GM21360 (cell line): Measurements from ENCODE around the gene NXPH4.

Experiments used
- ATAC-seq: cut with Tn5 transposase; IDR thresholded peaks from one replicate; pipeline ENCODE4 v1.9.1; 2021; ENCODE audit warnings: mild to moderate bottlenecking, moderate library complexity; ENCODE audit not compliant: unreplicated experiment

The NXPH4 gene

DNA sequence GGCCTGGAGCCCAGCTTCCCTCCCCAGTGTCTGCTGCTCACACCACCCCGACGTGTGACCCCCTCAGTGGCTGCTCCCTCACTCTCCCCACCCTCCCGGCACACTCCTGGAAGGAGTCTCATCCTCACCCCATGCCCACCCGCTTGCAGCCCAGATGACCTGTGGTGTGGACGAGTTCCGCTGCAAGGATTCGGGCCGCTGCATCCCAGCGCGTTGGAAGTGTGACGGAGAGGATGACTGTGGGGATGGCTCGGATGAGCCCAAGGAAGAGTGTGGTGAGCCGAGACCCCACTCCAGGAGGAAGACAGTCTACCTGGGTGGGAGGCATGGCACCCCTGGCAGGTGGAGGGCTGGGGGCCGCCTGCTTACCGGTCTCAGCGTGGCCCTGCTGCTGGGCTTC lies 15.0 kb upstream of the NXPH4 start:
- no peak for ATAC-seq

DNA sequence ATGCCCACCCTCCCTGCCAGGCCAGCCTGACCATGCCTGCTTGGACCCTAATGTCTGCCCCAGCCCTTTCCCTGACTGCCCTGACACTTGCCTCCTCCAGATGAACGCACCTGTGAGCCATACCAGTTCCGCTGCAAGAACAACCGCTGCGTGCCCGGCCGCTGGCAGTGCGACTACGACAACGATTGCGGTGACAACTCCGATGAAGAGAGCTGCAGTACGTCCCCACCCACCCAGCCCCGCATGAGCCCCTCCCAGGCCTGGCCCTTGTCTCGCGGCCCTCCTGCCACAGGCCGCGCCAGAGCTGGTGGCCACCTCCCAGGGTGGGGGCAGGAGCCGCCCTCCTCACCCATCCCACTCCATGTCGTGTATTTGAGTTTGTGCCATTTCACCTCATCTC lies 14.3 kb upstream of the NXPH4 start:
- no peak for ATAC-seq

DNA sequence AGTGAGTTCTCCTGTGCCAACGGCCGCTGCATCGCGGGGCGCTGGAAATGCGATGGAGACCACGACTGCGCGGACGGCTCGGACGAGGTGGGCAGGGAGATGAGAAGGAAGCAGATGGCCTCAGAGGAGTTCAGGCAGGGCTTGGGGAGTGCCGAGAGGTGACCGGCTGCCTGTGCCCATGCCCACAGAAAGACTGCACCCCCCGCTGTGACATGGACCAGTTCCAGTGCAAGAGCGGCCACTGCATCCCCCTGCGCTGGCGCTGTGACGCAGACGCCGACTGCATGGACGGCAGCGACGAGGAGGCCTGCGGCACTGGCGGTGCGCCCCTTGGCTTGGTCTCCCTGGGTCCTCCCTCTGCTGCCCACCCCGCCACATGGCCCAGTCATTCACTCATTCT lies 13.4 kb upstream of the NXPH4 start:
- ATAC-seq, result no peak

- no peak for ATAC-seq
Measured at GRCh38 chr12:57203791-57204190, 12.8 kb upstream of the NXPH4 start.

DNA sequence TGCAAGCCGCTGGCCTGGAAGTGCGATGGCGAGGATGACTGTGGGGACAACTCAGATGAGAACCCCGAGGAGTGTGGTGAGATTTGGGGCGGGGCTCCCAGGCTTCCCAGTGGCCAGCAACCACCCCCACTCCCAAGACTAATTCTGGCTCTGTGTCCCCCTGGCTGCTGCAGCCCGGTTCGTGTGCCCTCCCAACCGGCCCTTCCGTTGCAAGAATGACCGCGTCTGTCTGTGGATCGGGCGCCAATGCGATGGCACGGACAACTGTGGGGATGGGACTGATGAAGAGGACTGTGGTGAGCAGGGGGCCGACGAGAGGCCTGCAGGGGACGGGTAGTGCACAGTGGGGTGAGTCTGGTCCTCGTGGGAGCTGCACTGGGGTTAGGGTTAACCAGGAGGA lies 12.1 kb upstream of the NXPH4 start:
- no peak for ATAC-seq

DNA sequence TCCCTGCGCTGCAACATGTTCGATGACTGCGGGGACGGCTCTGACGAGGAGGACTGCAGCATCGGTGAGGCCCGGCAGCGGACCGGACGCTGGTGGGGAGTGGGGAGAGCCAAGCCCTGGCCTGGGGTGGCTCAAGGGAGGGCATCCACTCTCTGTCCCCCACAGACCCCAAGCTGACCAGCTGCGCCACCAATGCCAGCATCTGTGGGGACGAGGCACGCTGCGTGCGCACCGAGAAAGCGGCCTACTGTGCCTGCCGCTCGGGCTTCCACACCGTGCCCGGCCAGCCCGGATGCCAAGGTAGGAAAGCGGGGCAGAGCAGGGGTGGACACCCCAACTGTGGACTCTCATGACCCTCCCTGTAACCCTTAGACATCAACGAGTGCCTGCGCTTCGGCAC lies 11.4 kb upstream of the NXPH4 start:
- no peak for ATAC-seq

DNA sequence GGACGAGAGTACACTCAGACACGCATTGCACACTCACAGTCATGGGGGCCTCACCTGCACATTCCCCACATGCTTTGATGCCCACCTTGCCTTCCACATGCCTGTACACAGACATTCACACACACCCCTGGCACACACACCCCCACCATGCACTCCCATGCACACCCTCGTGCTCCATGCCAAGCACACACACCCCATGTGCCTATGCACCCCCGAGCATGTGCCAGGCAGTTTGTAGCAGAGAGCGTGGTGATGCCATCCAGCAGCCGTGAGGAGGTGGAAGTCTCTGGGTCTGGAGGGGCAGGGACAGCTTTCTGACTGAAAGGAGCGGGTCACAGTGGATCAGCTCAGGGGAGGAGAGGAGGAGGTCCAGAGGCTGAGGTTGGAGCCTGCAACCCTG lies 10.7 kb upstream of the NXPH4 start:
- no peak for ATAC-seq

DNA sequence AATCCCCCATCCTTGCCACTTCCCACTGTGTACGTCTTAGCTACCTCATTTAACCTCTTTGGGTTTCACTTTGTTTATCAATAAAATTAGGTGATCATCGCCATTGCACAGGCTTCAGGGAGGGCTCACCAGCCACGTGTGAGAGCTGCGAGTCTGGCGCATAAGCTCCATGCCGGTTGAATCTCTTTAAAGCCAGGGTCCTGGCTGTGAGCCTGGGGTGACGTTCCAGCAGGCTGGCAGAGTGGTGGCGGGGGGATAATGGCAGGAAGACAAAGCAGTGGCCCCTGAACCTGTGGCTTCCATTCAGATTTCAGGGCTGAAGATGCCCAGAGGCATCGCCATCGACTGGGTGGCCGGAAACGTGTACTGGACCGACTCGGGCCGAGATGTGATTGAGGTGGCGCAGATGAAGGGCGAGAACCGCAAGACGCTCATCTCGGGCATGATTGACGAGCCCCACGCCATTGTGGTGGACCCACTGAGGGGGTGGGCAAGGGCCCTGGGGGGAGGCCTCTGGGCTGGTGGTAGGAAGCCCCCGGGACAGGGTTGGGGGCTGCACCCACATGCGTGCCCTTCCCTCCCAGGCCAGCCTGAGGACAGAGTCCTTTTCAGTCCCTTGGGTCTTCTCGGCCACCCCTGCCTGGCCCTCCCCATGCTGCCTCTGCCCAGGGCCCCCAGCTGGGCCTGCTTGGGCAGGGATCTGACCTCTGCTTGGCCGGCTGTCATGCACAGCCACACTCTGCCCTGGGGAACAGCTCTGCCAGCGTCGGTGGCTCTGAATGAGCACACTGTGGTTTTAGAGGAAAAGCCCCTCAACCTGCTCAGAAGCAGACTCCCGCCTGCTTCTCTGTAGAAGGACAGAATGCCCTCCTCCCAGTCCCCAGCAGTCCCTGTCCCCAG lies 8.6 kb upstream of the NXPH4 start:
- ATAC-seq, result no peak

DNA sequence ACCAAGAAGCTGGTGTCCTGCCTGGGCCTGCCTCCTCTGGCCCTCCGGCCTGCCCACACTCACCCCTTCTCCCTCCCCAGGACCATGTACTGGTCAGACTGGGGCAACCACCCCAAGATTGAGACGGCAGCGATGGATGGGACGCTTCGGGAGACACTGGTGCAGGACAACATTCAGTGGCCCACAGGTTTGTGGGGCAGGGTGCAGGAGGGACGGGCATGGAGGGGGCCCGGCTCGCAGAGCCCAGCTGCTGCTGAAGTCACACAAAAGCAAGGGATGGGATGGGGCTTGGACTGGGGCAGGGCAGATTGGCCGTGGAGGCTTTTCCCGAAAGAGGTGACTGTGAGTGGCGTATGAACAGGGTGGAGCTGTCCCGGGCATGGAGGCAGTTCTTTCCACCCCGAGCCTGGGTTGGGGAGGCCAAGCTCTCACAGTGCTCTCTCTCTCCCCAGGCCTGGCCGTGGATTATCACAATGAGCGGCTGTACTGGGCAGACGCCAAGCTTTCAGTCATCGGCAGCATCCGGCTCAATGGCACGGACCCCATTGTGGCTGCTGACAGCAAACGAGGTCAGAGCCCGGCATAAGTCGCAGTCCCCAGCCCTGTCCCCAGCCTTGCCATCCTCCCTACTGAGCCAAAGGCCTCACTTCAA lies 7.8 kb upstream of the NXPH4 start:
- no peak for ATAC-seq

GRCh38 chr12:57209916-57210315 lies 6.7 kb upstream of the NXPH4 start:
- no peak for ATAC-seq

DNA sequence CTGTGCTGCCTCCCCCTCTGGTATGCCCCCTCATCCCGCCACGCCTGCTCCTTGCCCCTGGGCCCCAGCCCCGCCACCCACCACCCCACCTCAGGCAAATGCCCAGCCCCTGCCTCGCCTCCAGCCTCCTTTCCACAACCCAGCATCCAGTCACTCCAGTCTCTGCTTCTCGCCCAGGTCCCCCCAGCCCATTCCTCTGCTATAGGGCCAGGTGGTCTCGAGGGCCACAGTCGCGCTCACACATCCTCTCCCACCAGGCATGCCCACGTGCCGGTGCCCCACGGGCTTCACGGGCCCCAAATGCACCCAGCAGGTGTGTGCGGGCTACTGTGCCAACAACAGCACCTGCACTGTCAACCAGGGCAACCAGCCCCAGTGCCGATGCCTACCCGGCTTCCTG lies 6.1 kb upstream of the NXPH4 start:
- no peak for ATAC-seq

- ATAC-seq, result no peak
Measured at GRCh38 chr12:57210926-57211692, 5.5 kb upstream of the NXPH4 start.

- no peak for ATAC-seq
Measured at GRCh38 chr12:57211791-57212700, 4.5 kb upstream of the NXPH4 start.

DNA sequence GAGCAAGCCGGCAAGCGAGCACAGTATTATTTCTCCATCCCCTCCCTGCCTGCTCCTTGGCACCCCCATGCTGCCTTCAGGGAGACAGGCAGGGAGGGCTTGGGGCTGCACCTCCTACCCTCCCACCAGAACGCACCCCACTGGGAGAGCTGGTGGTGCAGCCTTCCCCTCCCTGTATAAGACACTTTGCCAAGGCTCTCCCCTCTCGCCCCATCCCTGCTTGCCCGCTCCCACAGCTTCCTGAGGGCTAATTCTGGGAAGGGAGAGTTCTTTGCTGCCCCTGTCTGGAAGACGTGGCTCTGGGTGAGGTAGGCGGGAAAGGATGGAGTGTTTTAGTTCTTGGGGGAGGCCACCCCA lies 3.9 kb upstream of the NXPH4 start:
- ATAC-seq, result no peak

DNA sequence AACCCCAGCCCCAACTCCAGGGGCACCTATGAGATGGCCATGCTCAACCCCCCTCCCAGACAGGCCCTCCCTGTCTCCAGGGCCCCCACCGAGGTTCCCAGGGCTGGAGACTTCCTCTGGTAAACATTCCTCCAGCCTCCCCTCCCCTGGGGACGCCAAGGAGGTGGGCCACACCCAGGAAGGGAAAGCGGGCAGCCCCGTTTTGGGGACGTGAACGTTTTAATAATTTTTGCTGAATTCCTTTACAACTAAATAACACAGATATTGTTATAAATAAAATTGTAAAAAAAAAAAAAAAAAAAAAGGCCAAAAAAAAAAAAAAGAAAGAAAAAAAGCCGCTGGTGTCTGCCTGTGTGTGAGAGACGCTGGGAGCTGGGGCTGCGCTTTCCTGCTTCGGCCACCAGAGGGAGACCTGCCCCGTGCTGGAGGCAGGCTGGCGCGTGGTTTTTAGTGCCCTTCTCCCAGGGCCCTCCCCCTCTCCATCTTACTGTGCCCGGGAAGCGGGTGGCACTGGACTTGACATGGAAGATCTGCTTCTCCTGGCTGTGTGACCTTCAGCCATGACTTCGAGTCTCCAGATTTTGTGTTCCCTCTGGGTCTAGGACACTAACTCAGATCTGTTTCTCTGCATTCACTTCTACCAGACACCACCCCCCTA lies 3.4 kb upstream of the NXPH4 start:
- no peak for ATAC-seq

DNA sequence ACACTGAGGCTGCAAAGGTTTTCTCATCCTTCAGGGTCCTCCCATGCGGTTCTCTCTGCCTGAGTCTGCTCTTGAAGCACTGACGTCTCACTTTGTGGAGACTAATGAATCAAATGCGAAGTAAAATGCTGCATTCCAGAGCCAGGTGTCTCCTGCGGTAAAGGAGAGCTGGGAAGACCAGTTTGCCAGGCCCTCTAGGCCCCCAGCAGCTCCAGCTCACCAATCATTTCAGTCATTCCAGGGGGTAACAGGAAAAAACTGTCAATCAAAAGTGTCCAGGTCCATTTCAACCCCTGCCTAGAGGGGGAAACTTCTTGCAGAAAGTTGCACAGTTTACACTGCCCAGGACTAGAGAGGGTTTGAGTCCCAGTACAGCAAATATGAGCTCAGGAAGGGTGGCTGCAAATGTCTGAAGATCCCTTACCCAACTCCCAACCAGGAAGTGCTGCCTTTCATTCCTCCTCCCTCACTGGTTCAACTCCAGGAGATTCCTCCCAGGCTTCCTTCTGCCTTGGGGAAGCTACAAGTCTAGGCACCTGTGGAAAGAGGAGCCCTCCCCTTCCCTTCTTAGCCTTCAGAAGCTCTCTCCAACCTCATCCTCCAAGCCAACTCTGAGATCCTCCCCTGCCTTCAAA lies 2.7 kb upstream of the NXPH4 start:
- ATAC-seq, result no peak

DNA sequence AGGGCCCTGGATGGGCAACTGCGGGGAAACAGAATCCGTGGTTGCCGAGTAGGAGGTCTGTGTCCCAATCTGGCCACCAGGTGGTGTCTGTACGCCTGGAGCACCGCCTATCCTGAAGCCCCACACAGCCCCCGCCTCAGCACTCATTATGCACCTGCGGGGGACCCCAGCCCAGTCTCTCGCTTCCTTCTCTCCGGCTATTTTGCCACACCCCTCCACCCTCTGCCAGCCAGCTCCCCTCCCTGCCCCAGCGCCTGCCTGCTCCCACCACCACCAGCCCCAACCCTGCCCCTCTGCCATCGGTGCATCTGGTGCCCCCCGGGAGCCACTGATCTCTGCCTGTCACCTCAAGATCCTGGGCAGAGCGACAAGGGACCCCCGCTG lies 2.2 kb upstream of the NXPH4 start:
- no peak for ATAC-seq

- ATAC-seq, result no peak
Measured at GRCh38 chr12:57215065-57215464, 1.5 kb upstream of the NXPH4 start.

DNA sequence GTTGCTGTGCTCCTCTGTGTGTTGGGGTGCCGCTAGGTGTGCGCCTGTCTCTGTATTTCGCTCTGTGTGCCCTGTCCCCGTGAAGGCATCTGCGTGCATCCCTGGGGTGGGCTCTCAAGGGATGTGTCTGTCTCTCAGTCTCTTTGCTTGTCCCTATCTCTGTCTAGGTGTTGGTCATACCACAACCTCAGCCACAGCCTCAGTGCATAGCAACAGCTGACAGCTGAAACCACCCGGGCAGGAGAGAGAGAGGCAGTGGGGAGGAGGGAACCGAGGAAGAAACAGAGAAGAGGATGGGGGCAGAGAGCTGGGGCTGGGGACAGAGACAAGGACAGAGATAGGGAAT lies 953 bp upstream of the NXPH4 start:
- no peak for ATAC-seq
